Activated T-helper 2 cell treated with anti-CD3 and anti-CD28 coated beads, Interferon-gamma antibody, Interleukin-2, Interleukin-4, amounts not matched to agents 10 μg/mL and 5 μg/mL and 100 μg/mL, durations not matched to agents 14 hours and 24 hours and 36 hours (primary cell): ENCODE measurements around the gene NUBP2. TPM values are rescaled to one million over a fixed set of nuclear protein-coding genes. Genes with fewer than 3 reads are reported as not detected.
A peak's percentile ranks its signal among the peaks of the same experiment; 100 is the strongest.

Source experiments
- DNase-seq: peaks from one replicate; pipeline ENCODE4 v3.0.0; 2021; ENCODE audit warnings: low spot score
- H3K27ac Mint-ChIP-seq: one replicate; pipeline ENCODE4 v1.8.0; 2021; ENCODE audit warnings: mixed read lengths
- H3K27me3 Mint-ChIP-seq: one replicate; pipeline ENCODE4 v1.8.0; 2021; ENCODE audit warnings: low read depth, mixed read lengths
- H3K36me3 Mint-ChIP-seq: one replicate; pipeline ENCODE4 v1.8.0; 2021; ENCODE audit warnings: low read depth, mixed read lengths
- H3K4me1 Mint-ChIP-seq: one replicate; pipeline ENCODE4 v1.8.0; 2021; ENCODE audit warnings: low read depth, mixed read lengths
- H3K4me3 Mint-ChIP-seq: one replicate; pipeline ENCODE4 v1.8.0; 2021; ENCODE audit warnings: low read depth, mild to moderate bottlenecking, moderate library complexity, mixed read lengths
- H3K9me3 Mint-ChIP-seq: one replicate; pipeline ENCODE4 v1.8.0; 2021; ENCODE audit warnings: mixed read lengths
- intact Hi-C: fragments of 100-400 bp; cut with micrococcal nuclease; formaldehyde crosslinking; loops from one replicate; pipeline ENCODE4 v1.15.1; 2023
- total RNA-seq: library from RNA; stranded (reverse); gene quantifications from 2 replicates; pipeline ENCODE4 v1.2.3, GENCODE V29; 2022

NUBP2 gene
- total RNA-seq, 1 donor from 2014 or later: 64.5 TPM

GRCh38 chr16:1777375-1778199, 5.2 kb upstream of the NUBP2 start:
- no peak overlapping the region for H3K4me3 Mint-ChIP-seq
- H3K27me3 Mint-ChIP-seq: no peaks in the 10 kb centered on the region
- H3K27ac Mint-ChIP-seq: no peak overlapping the region
- H3K9me3 Mint-ChIP-seq: no peaks in the 10 kb centered on the region
- H3K4me1 Mint-ChIP-seq: peaks cover 12% of the 10 kb centered on the region
- H3K36me3 Mint-ChIP-seq: peaks cover 3% of the 10 kb centered on the region
- intact Hi-C loops: loop anchor here (10.0 kb wide), 1 partner anchor 473 kb away; the partner anchor contains the start of gene UBE2I
- DNase-seq: no peak

GRCh38 chr16:1778200-1779179, 4.3 kb upstream of the NUBP2 start:
- H3K4me1 Mint-ChIP-seq: peaks cover 14% of the 10 kb centered on the region
- H3K27me3 Mint-ChIP-seq: no peaks in the 10 kb centered on the region
- DNase-seq: no peak
- H3K27ac Mint-ChIP-seq: no peak overlapping the region
- no peaks in the 10 kb centered on the region for H3K9me3 Mint-ChIP-seq
- H3K36me3 Mint-ChIP-seq: peaks cover 7% of the 10 kb centered on the region
- no peak overlapping the region for H3K4me3 Mint-ChIP-seq
- intact Hi-C loops: loop anchor here (10.0 kb wide), 1 partner anchor 474 kb away; the partner anchor contains the start of gene UBE2I

DNA sequence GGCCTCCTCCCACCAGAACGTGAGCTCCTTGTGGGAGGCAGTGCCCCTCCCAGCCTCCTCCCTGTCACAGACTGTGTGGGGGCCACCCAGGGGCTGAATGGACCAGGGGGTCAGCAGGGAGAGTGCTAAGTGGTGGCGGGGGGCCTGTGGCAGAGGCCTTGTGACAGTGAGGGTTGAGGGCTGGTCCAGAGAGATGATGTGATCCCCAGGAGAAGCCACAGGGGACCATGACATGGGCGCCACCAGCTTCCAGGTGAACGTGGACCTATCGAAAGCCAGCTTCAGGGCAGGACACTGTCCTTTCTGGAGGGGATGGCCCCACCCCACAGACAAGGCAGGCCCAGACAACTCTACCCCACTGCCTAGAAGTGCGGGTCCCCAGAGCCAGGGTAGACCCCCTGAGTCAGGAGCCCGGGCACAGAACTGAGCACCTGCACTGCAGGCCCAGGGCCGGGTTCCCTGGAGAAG, 3.5 kb upstream of the NUBP2 start:
- no peaks in the 10 kb centered on the region for H3K27me3 Mint-ChIP-seq
- no peaks in the 10 kb centered on the region for H3K9me3 Mint-ChIP-seq
- no peak for DNase-seq
- H3K36me3 Mint-ChIP-seq: peaks cover 4% of the 10 kb centered on the region
- H3K4me3 Mint-ChIP-seq: no peak overlapping the region
- H3K4me1 Mint-ChIP-seq: peaks cover 11% of the 10 kb centered on the region
- H3K27ac Mint-ChIP-seq: no peak overlapping the region
- intact Hi-C loops: loop anchor here (10.0 kb wide), 1 partner anchor 474 kb away; the partner anchor contains the start of gene UBE2I

DNA sequence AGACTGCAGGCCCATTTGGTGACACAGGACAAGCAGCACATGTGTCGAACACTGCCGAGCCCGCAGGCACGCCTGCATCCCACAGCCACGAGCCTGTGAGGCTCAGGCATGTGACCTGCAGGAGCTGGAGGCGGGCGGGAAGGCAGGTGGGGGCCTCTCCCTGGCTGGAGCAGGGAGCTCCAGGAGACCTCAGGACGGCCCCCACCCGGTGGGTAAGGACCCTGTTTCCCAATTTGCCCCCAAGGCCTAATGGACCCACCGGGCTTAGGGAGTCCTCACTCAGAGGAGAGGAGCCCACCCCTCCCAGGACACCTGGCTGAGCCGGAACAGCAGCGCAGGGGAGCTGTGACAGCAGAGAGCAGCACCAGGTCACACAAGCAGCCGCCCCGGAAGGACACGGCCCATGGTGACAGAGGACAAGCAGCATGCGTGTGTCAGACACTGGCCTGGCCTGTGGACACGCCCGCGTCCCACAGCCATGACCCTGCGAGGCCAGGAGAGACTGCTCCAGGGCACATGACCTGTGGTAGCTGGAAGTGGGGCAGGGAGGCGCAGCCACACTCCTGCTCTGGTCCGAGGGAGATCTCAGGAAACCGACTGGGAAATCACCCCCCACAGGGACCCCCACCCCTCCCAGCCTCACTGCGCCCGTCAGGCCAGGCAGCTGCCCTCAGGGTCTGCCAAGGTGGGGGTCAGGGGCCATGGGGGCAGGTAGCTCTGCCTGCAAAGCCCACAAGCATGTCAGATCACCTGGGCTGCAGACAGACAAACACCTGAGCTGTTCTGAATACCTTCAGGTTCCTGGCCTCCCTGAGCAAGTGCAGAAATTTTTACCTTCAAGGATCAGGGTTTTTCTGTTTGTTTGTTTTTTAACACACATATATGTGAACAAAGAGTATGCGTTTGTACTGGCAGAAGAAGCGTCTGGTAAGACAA, 2.8 kb upstream of the NUBP2 start:
- Mint-ChIP-seq H3K4me3 (peak overlapping the region; percentile 30), H3K4me1 (peaks cover 11% of the 10 kb centered on the region), H3K36me3 (peaks cover 4% of the 10 kb centered on the region), H3K27ac (no peak overlapping the region), H3K27me3 (no peaks in the 10 kb centered on the region), H3K9me3 (no peaks in the 10 kb centered on the region)
- intact Hi-C loops: loop anchor here (5.0 to 10.0 kb wide), 2 partner anchors 73 to 475 kb away; partner anchors contain the start of genes MAPK8IP3 and UBE2I
- no peak for DNase-seq

- H3K9me3 Mint-ChIP-seq: no peaks in the 10 kb centered on the region
- H3K27me3 Mint-ChIP-seq: no peaks in the 10 kb centered on the region
- no peak for DNase-seq
- H3K4me3 Mint-ChIP-seq: peak overlapping the region; percentile 82
- peaks cover 11% of the 10 kb centered on the region for H3K36me3 Mint-ChIP-seq
- intact Hi-C loops: loop anchor here (5.0 kb wide), 1 partner anchor 73 kb away; the partner anchor contains the start of gene MAPK8IP3
- H3K4me1 Mint-ChIP-seq: peaks cover 11% of the 10 kb centered on the region
- H3K27ac Mint-ChIP-seq: no peak overlapping the region
Measured at GRCh38 chr16:1780677-1781072, 2.1 kb upstream of the NUBP2 start.

DNA sequence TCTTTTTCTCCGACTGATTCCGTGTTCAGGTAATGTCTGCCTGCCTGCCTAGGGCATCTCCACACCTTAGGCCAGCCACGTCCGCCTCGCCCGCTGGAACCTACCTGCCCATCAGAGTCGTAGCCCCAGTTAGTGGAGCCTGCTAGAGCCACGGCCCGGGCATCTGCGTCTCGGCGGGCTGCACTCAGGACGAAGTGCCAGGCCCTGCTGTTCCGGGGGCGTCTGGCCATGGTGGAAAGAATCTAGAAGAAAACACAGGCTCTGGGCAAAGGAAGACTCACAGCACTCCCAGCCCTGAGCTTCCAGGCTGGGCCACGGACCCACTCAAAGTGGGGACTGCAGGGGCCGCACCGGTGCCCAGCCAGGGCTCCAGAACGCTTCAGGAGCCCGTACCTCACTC, 1.5 kb upstream of the NUBP2 start:
- H3K27ac Mint-ChIP-seq: peak overlapping the region; percentile 67
- intact Hi-C loops: loop anchor here (5.0 kb wide), 1 partner anchor 74 kb away; the partner anchor contains the start of gene MAPK8IP3
- no peaks in the 10 kb centered on the region for H3K9me3 Mint-ChIP-seq
- H3K27me3 Mint-ChIP-seq: no peaks in the 10 kb centered on the region
- H3K4me3 Mint-ChIP-seq: peak overlapping the region; percentile 82
- peaks cover 11% of the 10 kb centered on the region for H3K4me1 Mint-ChIP-seq
- no peak for DNase-seq
- H3K36me3 Mint-ChIP-seq: peaks cover 11% of the 10 kb centered on the region

DNA sequence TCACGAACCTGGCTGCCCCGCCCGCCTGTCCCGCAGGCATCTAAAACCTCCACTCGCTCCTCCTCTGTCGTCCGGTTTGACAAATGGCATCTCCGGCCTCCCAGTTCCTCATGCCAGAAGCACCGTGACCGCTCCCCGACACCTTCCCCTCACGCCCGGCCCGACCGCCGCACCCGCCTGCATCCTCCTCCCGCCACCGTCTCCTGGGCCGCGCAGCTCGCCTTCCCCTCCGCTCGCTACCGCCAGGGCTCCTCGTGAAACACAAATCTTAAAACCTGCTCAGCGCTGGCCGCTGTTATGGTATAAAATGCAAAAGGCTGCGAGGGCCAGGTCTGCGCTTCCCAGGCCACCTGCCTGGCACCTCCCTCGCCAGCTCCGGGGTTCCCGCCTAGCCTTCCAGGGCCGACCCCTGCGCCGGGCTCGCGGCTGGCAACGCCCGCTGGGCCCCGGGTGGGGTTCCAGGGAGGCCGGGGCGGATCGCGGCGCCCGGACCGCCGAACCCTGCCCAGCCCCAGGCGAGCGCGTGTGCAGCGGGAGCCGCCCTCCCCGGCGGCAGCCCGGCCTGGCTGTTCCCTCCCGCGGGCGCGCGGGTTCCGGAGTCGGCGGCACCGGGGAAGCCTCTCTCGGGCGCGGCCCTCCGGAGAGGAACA, 877 bp upstream of the NUBP2 start:
- H3K27ac Mint-ChIP-seq: peak overlapping the region; percentile 67
- no peaks in the 10 kb centered on the region for H3K27me3 Mint-ChIP-seq
- H3K4me3 Mint-ChIP-seq: peak overlapping the region; percentile 82
- peak; percentile 35 for DNase-seq
- peaks cover 11% of the 10 kb centered on the region for H3K36me3 Mint-ChIP-seq
- H3K4me1 Mint-ChIP-seq: peaks cover 11% of the 10 kb centered on the region
- intact Hi-C loops: loop anchor here (1.0 to 5.0 kb wide), 6 partner anchors 9 to 362 kb away; partner anchors contain the start of genes FAHD1, HAGH, MAPK8IP3 and MRPS34
- H3K9me3 Mint-ChIP-seq: no peaks in the 10 kb centered on the region

DNA sequence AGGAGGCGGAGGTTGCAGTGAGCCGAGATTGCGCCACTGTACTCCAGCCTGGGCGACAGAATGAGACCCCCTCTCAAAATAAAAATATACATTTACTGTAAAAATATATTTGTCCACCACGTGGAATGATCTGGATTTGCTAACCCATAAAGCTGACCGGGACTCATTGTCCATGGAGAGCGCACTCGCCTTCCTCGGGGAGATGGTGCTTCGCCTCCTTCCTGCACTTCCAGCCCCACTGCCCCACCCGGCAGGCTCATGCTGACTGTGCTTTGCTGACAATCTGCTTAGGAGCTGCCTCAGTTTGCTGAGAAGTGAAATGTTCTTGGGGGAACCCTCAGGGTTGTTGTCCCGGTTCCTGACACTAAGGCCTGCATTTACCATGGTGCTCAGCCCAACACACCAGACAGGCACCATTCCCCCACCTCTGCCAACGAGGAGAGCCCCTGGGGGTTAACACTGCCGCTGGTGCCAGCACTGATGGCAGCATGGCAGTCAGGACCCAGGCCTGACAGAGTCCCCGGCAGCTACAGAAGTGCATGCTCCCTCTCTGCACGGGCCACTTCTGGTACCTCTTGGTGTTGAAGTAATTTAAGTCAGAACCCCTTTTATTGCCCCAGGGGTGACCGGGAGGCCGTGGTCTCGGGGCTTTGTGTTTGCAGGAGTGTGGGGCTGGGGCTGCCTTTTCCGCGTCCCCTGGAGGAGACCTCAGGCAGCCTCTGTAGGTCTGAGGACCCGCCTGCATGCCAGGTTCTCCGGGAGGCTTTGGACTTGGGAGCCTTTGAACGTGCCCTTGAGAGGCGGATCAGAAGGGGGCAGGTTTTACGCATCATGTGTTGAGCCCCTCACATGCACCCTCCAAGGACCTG, 2.5 kb downstream of the NUBP2 start:
- intact Hi-C loops: loop anchor here (5.0 kb wide), 1 partner anchor 78 kb away; the partner anchor contains the start of gene MAPK8IP3
- Mint-ChIP-seq H3K36me3 (peaks cover 16% of the 10 kb centered on the region), H3K4me3 (peak overlapping the region; percentile 61), H3K27me3 (no peaks in the 10 kb centered on the region), H3K9me3 (no peaks in the 10 kb centered on the region), H3K4me1 (peaks cover 11% of the 10 kb centered on the region), H3K27ac (no peak overlapping the region)
- no peak for DNase-seq

GRCh38 chr16:1785846-1786170, 3.0 kb downstream of the NUBP2 start:
- Mint-ChIP-seq H3K27me3 (no peaks in the 10 kb centered on the region), H3K4me1 (peaks cover 11% of the 10 kb centered on the region), H3K36me3 (peaks cover 16% of the 10 kb centered on the region), H3K9me3 (no peaks in the 10 kb centered on the region), H3K4me3 (no peak overlapping the region), H3K27ac (no peak overlapping the region)
- no peak for DNase-seq
- intact Hi-C loops: no loop called here

- no peak overlapping the region for H3K4me3 Mint-ChIP-seq
- peaks cover 7% of the 10 kb centered on the region for H3K4me1 Mint-ChIP-seq
- intact Hi-C loops: no loop called here
- no peak for DNase-seq
- no peaks in the 10 kb centered on the region for H3K9me3 Mint-ChIP-seq
- no peaks in the 10 kb centered on the region for H3K27me3 Mint-ChIP-seq
- peaks cover 16% of the 10 kb centered on the region for H3K36me3 Mint-ChIP-seq
- no peak overlapping the region for H3K27ac Mint-ChIP-seq
Measured at GRCh38 chr16:1786242-1787055, 3.7 kb downstream of the NUBP2 start.
